HepG2 (cell line): ENCODE data around the gene PARK7. TPM values are rescaled to one million over a fixed set of nuclear protein-coding genes. Genes with fewer than 3 reads are reported as not detected.

Experiments used
- ATAC-seq: fragments of 200-7000 bp; cut with Tn5 transposase; 3 replicates; pipeline ENCODE4 v1.9.1; 2020; ENCODE audit warnings: mild to moderate bottlenecking, moderate library complexity
- BruUV-seq: library from RNA; stranded (reverse); fragments of 400-500 nt; replicated peaks from 2 replicates; lab custom pipeline; 2021; lab: Mats Ljungman, UMichigan
- CTCF ChIA-PET: fragments of 300-600 bp; formaldehyde crosslinking; extraction: SDS; loops from one replicate; lab custom pipeline; 2021; ENCODE audit warnings: low total read pairs, inconsistent platforms, low intra/inter-chr PET ratio; lab: Yijun Ruan, JAX
- POLR2A ChIA-PET: fragments of 350-600 bp; sonication (Branson Sonifier 250); formaldehyde crosslinking; loops from one replicate; lab custom pipeline; 2020; ENCODE audit warnings: antibody characterized with exemption, inconsistent platforms; lab: Yijun Ruan, JAX
- DNase-seq: peaks from one replicate; pipeline ENCODE4 v3.0.0-alpha.2; 2015; ENCODE audit warnings: low spot score
- FAIRE-seq: peaks from 3 replicates; lab custom pipeline; 2011; peaks lifted over from hg19 to GRCh38; lab: Jason Lieb, UNC
- H2AFZ ChIP-seq: one replicate; pipeline ENCODE4 v1.6.1; 2011; ENCODE audit warnings: low read length, inconsistent platforms
- H3K27ac ChIP-seq: fragments of 300-600 bp; 3 replicates; pipeline ENCODE4 v1.8.0; 2011; ENCODE audit warnings: mixed run types, mild to moderate bottlenecking, mixed read lengths, low read length, inconsistent platforms; ENCODE audit not compliant: insufficient read depth; ENCODE audit errors: extremely low read length
- H3K27me3 ChIP-seq, 2 experiments: fragments of 200-600 bp in 1 of 2; 2 replicates in 1 of 2; 3 replicates in 1 of 2; pipeline versions ENCODE4 v1.6.0 to v1.8.0; 2011; ENCODE audit warnings: low read length in 2 of 2, mild to moderate bottlenecking in 2 of 2, moderate library complexity in 2 of 2, inconsistent platforms in 1 of 2; ENCODE audit not compliant: insufficient read depth in 2 of 2, control insufficient read depth in 1 of 2
- H3K36me3 ChIP-seq, 2 experiments: fragments of 200-600 bp in 1 of 2; replicated peaks in 1 of 2; 2 replicates in 1 of 2; 3 replicates in 1 of 2; pipeline versions ENCODE4 v1.5.1 to v1.8.0; 2011; ENCODE audit warnings: low read length in 2 of 2, inconsistent platforms in 1 of 2; ENCODE audit not compliant: insufficient read depth in 2 of 2, control insufficient read depth in 1 of 2
- H3K4me1 ChIP-seq: 2 replicates; pipeline ENCODE4 v1.5.1; 2012; ENCODE audit warnings: low read length, inconsistent platforms; ENCODE audit not compliant: insufficient read depth
- H3K4me2 ChIP-seq: 2 replicates; pipeline ENCODE4 v1.6.0; 2011; ENCODE audit warnings: low read depth, low read length, inconsistent platforms
- H3K4me3 ChIP-seq, 3 experiments: fragments of 200-600 bp in 1 of 3; sonication (generic), shearing (Covaris generic) in 1 of 3; replicated peaks in 1 of 3; 2 replicates each; pipeline ENCODE4 v1.5.1; 2011 to 2016; ENCODE audit warnings: low read length in 3 of 3, inconsistent platforms in 2 of 3, low read depth in 2 of 3, mild to moderate bottlenecking in 2 of 3, control low read depth in 1 of 3, mixed read lengths in 1 of 3; ENCODE audit not compliant: insufficient read depth in 1 of 3
- H3K79me2 ChIP-seq: one replicate; pipeline ENCODE4 v1.6.1; 2011; ENCODE audit warnings: low read length, inconsistent platforms; ENCODE audit not compliant: insufficient read depth
- H3K9ac ChIP-seq: 2 replicates; pipeline ENCODE4 v1.6.0; 2011; ENCODE audit warnings: mild to moderate bottlenecking, low read depth, low read length, inconsistent platforms; ENCODE audit not compliant: insufficient read depth
- H3K9me3 ChIP-seq: 2 replicates; pipeline ENCODE4 v1.5.1; 2012; ENCODE audit warnings: mild to moderate bottlenecking, low read length
- H4K20me1 ChIP-seq: 2 replicates; pipeline ENCODE4 v1.6.0; 2011; ENCODE audit warnings: inconsistent platforms, mild to moderate bottlenecking, low read length, moderate library complexity; ENCODE audit not compliant: insufficient read depth
- ATF7-NPFF ChIP-seq: sonication (generic); formaldehyde crosslinking; IDR thresholded peaks from 2 replicates; pipeline ENCODE4 v1.8.1; 2023; ENCODE audit warnings: mild to moderate bottlenecking, low read depth, missing genetic modification reagents, moderate library complexity
- ESRRA ChIP-seq: sonication (generic); formaldehyde crosslinking; IDR thresholded peaks from 2 replicates; pipeline ENCODE4 v1.5.1; 2020; ENCODE audit warnings: mild to moderate bottlenecking, low read depth, missing genetic modification reagents
- KLF16 ChIP-seq, 2 experiments: sonication (generic) in 1 of 2; formaldehyde crosslinking in 1 of 2; IDR thresholded peaks; 2 replicates each; pipeline versions ENCODE4 v1.6.1 to v1.8.0; 2016 to 2023; ENCODE audit warnings: missing genetic modification reagents in 2 of 2, missing compliant biosample characterization in 1 of 2
- NFE2L1 ChIP-seq: sonication (generic); formaldehyde crosslinking; IDR thresholded peaks from 2 replicates; pipeline ENCODE4 v1.4.0; 2020; ENCODE audit warnings: missing genetic modification reagents, mild to moderate bottlenecking, borderline replicate concordance
- PHF20 ChIP-seq: sonication (generic); formaldehyde crosslinking; IDR thresholded peaks from 2 replicates; pipeline ENCODE4 v1.5.0; 2020; ENCODE audit warnings: mild to moderate bottlenecking, missing genetic modification reagents
- SMAD1 ChIP-seq: sonication (generic); formaldehyde crosslinking; IDR thresholded peaks from 2 replicates; pipeline ENCODE4 v1.4.0; 2020; ENCODE audit warnings: missing genetic modification reagents, low read depth, mild to moderate bottlenecking, borderline replicate concordance
- TBX3 ChIP-seq: fragments of 450-650 bp; IDR thresholded peaks from 2 replicates; pipeline ENCODE4 v1.6.1; 2017; ENCODE audit warnings: antibody characterized with exemption, mild to moderate bottlenecking, inconsistent platforms, borderline replicate concordance
- ZBTB1 ChIP-seq: sonication (generic); formaldehyde crosslinking; IDR thresholded peaks from 2 replicates; pipeline ENCODE4 v1.4.0; 2020; ENCODE audit warnings: missing genetic modification reagents, borderline replicate concordance
- ZC3H13 ChIP-seq: sonication (generic); formaldehyde crosslinking; IDR thresholded peaks from 2 replicates; pipeline ENCODE4 v1.8.1; 2023; ENCODE audit warnings: mild to moderate bottlenecking, missing genetic modification reagents, moderate library complexity
- ZNF343 ChIP-seq: sonication (generic); formaldehyde crosslinking; IDR thresholded peaks from 2 replicates; pipeline ENCODE4 v1.4.0; 2020; ENCODE audit warnings: mild to moderate bottlenecking, missing genetic modification reagents
- ZNF816 ChIP-seq: sonication (generic); formaldehyde crosslinking; IDR thresholded peaks from 2 replicates; pipeline ENCODE4 v1.8.0; 2022; ENCODE audit warnings: missing genetic modification reagents, mild to moderate bottlenecking, borderline replicate concordance
- WGBS: methylation state at CpG from one replicate; pipeline ENCODE4 v1.1.6; 2017; ENCODE audit warnings: low lambda C conversion rate; 5-methylcytosine and 5-hydroxymethylcytosine counted together
- in situ Hi-C: cut with HindIII; loops from 2 replicates; pipeline ENCODE4 v1.10.0; 2017; ENCODE audit warnings: low pct_unique_long_range_greater_than_20kb; ENCODE audit not compliant: extremely low pct_ligation_motif_present
- intact Hi-C: fragments of 100-400 bp; cut with micrococcal nuclease; formaldehyde crosslinking; loops from one replicate; pipeline ENCODE4 v1.10.0; 2022; ENCODE audit not compliant: unreplicated experiment
- polyA plus RNA-seq, 8 experiments: library from polyadenylated mRNA; depleted of rRNA in 3 of 8; stranded (reverse) in 7 of 8; unstranded in 1 of 8; fragments of >200 nt; fragmentation: Illumina TruSeq in 4 of 8; extraction: Trizol in 4 of 8; gene quantifications; 2 replicates each; pipeline versions ENCODE4 v1.2.1 to v1.2.3, GENCODE V29; 2011 to 2016; ENCODE audit warnings: low read depth in 4 of 8, missing spikeins in 1 of 8, mixed read lengths in 1 of 8; ENCODE audit not compliant: insufficient read depth in 1 of 8
- total RNA-seq, 5 experiments: library from RNA; depleted of rRNA; stranded (reverse); fragments of >200 nt; fragmentation: Illumina TruSeq; extraction: Trizol; gene quantifications; 2 replicates each; pipeline ENCODE4 v1.2.3, GENCODE V29; 2016; ENCODE audit warnings: low read depth in 1 of 5
- TF ChIP-seq, protein P1 (sequence below): sonication (generic); formaldehyde crosslinking; IDR thresholded peaks from 2 replicates; pipeline ENCODE4 v1.8.1; 2023; ENCODE audit warnings: mild to moderate bottlenecking, missing genetic modification reagents
- TF ChIP-seq, protein P2 (sequence below): sonication (generic); formaldehyde crosslinking; conservative IDR thresholded peaks from 2 replicates; pipeline ENCODE4 v1.4.0; 2020; ENCODE audit warnings: mild to moderate bottlenecking, missing genetic modification reagents, moderate library complexity
- TF ChIP-seq, protein P3 (sequence below): sonication (generic); formaldehyde crosslinking; IDR thresholded peaks from 2 replicates; pipeline ENCODE4 v1.4.0; 2020; ENCODE audit warnings: missing genetic modification reagents

Gene PARK7
- total and polyA plus RNA-seq, 2 of the 13 experiments (the other 11 are each of a cell fraction or from before 2014, with no cell fraction given): 212 to 296 TPM

DNA sequence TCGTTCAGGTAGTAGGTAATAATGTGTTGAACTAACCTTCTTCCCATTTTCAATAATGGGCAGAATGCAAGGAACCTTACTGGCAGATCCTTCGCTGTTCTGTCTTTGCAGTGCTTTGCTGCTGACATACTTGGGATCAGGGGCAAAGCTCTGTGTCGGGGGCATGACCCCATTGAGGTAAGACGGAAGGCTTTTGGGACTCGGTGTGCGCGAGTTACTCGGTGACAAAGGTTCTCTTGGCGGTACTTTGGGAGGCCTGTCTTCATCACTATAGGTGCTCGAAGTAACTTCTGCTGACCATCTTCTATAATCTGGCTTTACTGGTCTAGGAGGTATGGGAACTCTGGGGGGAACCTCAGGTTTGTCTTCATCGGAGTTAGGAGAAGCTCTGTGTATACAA, 51.9 kb downstream of the PARK7 start:
- ChIA-PET POLR2A (interaction anchor here (1.1 to 6.9 kb wide), 3 partner anchors 11 to 301 kb away, joined by 3 to 99 read pairs (median 3); partner anchors contain the start of gene ERRFI1), CTCF (no interaction called here)
- Histone ChIP-seq H3K36me3 (peaks cover 28 to 42% of the 10 kb centered on the region in 2 experiments), H3K9ac (no peak overlapping the region), H3K9me3 (no peaks in the 10 kb centered on the region), H3K4me1 (peaks cover 62% of the 10 kb centered on the region), H3K27me3 (no peaks in the 10 kb centered on the region), H3K27ac (no peak overlapping the region), H3K4me2 (no peak overlapping the region), H2AFZ (no peak overlapping the region), H3K4me3 (no peak overlapping the region), H3K79me2 (peaks cover 54% of the 10 kb centered on the region), H4K20me1 (peaks cover 98% of the 10 kb centered on the region)
- ATAC-seq (no peak), DNase-seq (no peak), FAIRE-seq (no peak)
- WGBS: 92% methylated on average over 11 of the region's 11 CpGs
- BruUV-seq: no TSS peak
- intact Hi-C loops: no loop called here
- in situ Hi-C loops: loop anchor here (10.0 kb wide), 1 partner anchor 301 kb away; the partner anchor contains the start of gene SLC45A1
- no peak for TF ChIP-seq ATF7-NPFF
- TF ChIP-seq TBX3: no peak
- TF ChIP-seq NFE2L1 (CRISPR knock-in tag): no peak
- no peak for TF ChIP-seq ZNF343 (CRISPR knock-in tag)
- TF ChIP-seq ZC3H13 (CRISPR knock-in tag): peak; percentile 87; the same call in 1 of the 2 replicates
- TF ChIP-seq ESRRA (CRISPR knock-in tag): no peak
- TF ChIP-seq, protein P1, sequence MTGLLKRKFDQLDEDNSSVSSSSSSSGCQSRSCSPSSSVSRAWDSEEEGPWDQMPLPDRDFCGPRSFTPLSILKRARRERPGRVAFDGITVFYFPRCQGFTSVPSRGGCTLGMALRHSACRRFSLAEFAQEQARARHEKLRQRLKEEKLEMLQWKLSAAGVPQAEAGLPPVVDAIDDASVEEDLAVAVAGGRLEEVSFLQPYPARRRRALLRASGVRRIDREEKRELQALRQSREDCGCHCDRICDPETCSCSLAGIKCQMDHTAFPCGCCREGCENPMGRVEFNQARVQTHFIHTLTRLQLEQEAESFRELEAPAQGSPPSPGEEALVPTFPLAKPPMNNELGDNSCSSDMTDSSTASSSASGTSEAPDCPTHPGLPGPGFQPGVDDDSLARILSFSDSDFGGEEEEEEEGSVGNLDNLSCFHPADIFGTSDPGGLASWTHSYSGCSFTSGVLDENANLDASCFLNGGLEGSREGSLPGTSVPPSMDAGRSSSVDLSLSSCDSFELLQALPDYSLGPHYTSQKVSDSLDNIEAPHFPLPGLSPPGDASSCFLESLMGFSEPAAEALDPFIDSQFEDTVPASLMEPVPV (CRISPR knock-in tag): 0 out of 2 replicates have a peak, but pooled peaks have one; percentile 56
- no peak for TF ChIP-seq SMAD1 (CRISPR knock-in tag)
- TF ChIP-seq KLF16 (CRISPR knock-in tag; IDR thresholded peaks at IDR 0.05): no peak
- TF ChIP-seq, protein P2, sequence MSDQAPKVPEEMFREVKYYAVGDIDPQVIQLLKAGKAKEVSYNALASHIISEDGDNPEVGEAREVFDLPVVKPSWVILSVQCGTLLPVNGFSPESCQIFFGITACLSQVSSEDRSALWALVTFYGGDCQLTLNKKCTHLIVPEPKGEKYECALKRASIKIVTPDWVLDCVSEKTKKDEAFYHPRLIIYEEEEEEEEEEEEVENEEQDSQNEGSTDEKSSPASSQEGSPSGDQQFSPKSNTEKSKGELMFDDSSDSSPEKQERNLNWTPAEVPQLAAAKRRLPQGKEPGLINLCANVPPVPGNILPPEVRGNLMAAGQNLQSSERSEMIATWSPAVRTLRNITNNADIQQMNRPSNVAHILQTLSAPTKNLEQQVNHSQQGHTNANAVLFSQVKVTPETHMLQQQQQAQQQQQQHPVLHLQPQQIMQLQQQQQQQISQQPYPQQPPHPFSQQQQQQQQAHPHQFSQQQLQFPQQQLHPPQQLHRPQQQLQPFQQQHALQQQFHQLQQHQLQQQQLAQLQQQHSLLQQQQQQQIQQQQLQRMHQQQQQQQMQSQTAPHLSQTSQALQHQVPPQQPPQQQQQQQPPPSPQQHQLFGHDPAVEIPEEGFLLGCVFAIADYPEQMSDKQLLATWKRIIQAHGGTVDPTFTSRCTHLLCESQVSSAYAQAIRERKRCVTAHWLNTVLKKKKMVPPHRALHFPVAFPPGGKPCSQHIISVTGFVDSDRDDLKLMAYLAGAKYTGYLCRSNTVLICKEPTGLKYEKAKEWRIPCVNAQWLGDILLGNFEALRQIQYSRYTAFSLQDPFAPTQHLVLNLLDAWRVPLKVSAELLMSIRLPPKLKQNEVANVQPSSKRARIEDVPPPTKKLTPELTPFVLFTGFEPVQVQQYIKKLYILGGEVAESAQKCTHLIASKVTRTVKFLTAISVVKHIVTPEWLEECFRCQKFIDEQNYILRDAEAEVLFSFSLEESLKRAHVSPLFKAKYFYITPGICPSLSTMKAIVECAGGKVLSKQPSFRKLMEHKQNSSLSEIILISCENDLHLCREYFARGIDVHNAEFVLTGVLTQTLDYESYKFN (CRISPR knock-in tag): no peak
- TF ChIP-seq ZBTB1 (CRISPR knock-in tag): no peak
- TF ChIP-seq ZNF816 (CRISPR knock-in tag): peak; percentile 67
- TF ChIP-seq, protein P3, sequence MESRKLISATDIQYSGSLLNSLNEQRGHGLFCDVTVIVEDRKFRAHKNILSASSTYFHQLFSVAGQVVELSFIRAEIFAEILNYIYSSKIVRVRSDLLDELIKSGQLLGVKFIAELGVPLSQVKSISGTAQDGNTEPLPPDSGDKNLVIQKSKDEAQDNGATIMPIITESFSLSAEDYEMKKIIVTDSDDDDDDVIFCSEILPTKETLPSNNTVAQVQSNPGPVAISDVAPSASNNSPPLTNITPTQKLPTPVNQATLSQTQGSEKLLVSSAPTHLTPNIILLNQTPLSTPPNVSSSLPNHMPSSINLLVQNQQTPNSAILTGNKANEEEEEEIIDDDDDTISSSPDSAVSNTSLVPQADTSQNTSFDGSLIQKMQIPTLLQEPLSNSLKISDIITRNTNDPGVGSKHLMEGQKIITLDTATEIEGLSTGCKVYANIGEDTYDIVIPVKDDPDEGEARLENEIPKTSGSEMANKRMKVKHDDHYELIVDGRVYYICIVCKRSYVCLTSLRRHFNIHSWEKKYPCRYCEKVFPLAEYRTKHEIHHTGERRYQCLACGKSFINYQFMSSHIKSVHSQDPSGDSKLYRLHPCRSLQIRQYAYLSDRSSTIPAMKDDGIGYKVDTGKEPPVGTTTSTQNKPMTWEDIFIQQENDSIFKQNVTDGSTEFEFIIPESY: peak; percentile 40; the same call in 1 of the 2 replicates
- no peak for TF ChIP-seq PHF20 (CRISPR knock-in tag)
